Right lobe of liver (tissue), 4 donors: ENCODE measurements around the gene SDF4.

Experiments
- CTCF ChIP-seq, 4 donors: fragments of 200-600 bp in 3 of 4; fragments of 450-650 bp in 1 of 4; IDR thresholded peaks; one replicate each; pipeline versions ENCODE4 v1.5.1 to v1.8.0; 2016 to 2022; ENCODE audit warnings: antibody characterized with exemption in 4 of 4, mild to moderate bottlenecking in 2 of 4
- POLR2A ChIP-seq: fragments of 450-650 bp; IDR thresholded peaks from one replicate; pipeline ENCODE4 v1.6.1; 2017; ENCODE audit warnings: antibody characterized with exemption, mild to moderate bottlenecking
- donor health status: DM: no; HTN: no; CAD: no.
- donor health status: DM: no; HTN: no; CAD: no.
- donor health status: DM: no; HTN: yes; CAD: no.

- TF ChIP-seq POLR2A, result no peak
- no peak for TF ChIP-seq CTCF (IDR thresholded peaks at IDR 0.05)
Measured at GRCh38 chr1:1243807-1244191, 12.0 kb upstream of the SDF4 start.
